HUDEP-2 (cell line): ENCODE results near the gene DENND1C.

Source experiments
- DNase-seq, 76 experiments: peaks; one replicate each; lab custom pipeline; 2025; ENCODE audit not compliant: unreplicated experiment in 76 of 76; lab: John Stamatoyannopoulos, UW

The DENND1C gene

GRCh38 chr19:6481541-6482342 lies at the start of gene DENND1C:
TSS of gene DENND1C (minus strand) at chr19:6481787. CDS start at chr19:6481695, 92 bp downstream.
- DNase-seq: peak in 6 of 76 experiments; percentile 3 to 26 (median 12)

GRCh38 chr19:6530386-6531162 lies 49.0 kb upstream of the DENND1C start, which contains the start of gene TNFSF9:
TSS of gene TNFSF9 (plus strand) at chr19:6531026. CDS start at chr19:6531037, 11 bp downstream.
- peak in 75 of 76 experiments; percentile 27 to 99 (median 91) for DNase-seq

GRCh38 chr19:6529937-6530385 lies 48.4 kb upstream of the DENND1C start:
- DNase-seq: peak in 3 of 76 experiments; percentile 40 to 66 (median 54)

GRCh38 chr19:6529351-6529750 lies 47.8 kb upstream of the DENND1C start:
- no peak for DNase-seq

GRCh38 chr19:6528544-6529121 lies 47.0 kb upstream of the DENND1C start:
- peak in 8 of 76 experiments; percentile 13 to 34 (median 23) for DNase-seq

- no peak for DNase-seq
Measured at GRCh38 chr19:6527893-6528543, 46.4 kb upstream of the DENND1C start.

- no peak for DNase-seq
Measured at GRCh38 chr19:6524311-6524710, 42.7 kb upstream of the DENND1C start.

GRCh38 chr19:6522712-6523111 lies 41.1 kb upstream of the DENND1C start:
- no peak for DNase-seq

- DNase-seq: peak in 3 of 76 experiments; percentile 19 to 43 (median 27)
Measured at GRCh38 chr19:6521718-6522646, 40.4 kb upstream of the DENND1C start.

- DNase-seq: peak in 5 of 76 experiments; percentile 12 to 30 (median 23)
Measured at GRCh38 chr19:6519289-6519688, 37.7 kb upstream of the DENND1C start.

GRCh38 chr19:6518145-6518911 lies 36.7 kb upstream of the DENND1C start:
- DNase-seq: no peak

GRCh38 chr19:6516659-6517291 lies 35.2 kb upstream of the DENND1C start:
- peak in 75 of 76 experiments; percentile 30 to 97 (median 88) for DNase-seq

GRCh38 chr19:6516018-6516658 lies 34.6 kb upstream of the DENND1C start:
- peak in 75 of 76 experiments; percentile 88 to 100 (median 97) for DNase-seq

- DNase-seq: no peak
Measured at GRCh38 chr19:6514926-6515544, 33.4 kb upstream of the DENND1C start.

- DNase-seq: no peak
Measured at GRCh38 chr19:6514089-6514488, 32.5 kb upstream of the DENND1C start.

GRCh38 chr19:6510618-6511017 lies 29.0 kb upstream of the DENND1C start:
- no peak for DNase-seq
